Measurements from ENCODE around the gene LRRC70.

Gene LRRC70

DNA sequence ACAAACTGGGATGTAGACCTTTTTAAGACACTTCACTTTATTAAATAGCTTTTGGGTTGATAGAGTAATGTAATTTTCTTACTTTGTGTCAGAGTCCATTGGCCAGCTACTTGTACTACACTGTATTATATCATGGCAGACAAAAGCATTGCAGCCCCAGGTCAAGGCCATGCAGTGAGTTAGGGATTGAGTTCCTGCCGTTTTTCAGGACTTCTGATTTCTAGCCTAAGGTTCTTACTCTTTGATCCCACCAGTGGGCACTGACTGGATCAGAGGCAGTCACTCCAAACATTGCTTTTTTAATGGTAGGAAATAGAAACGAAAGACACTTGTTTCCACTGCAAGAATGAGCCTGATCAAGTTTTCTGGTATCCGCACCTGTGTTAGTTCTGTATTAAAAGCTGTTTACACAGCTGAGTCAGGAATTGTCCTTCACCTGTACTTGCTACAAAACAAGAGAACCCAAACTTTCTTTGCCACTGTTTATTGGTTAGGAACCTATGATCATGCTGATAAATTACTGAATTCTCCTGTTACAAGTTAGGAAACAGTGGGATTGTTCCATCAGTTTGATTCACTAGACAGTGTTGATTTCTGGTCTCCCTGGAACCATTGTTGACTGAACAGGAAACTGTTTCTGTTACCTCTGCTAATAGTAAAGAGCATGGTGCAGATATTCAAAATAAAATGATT, 22.1 kb downstream of the LRRC70 start:
- Histone ChIP-seq H3K36me3 (no peaks in the 10 kb centered on the region), H3K27me3 (no peaks in the 10 kb centered on the region), H3K4me3 (ENCODE audit: low read depth, low read length) (no peak overlapping the region), H3K9me3 (no peaks in the 10 kb centered on the region), H3K4me1 (no peaks in the 10 kb centered on the region)
- no peak for DNase-seq
- TF ChIP-seq, protein P1, sequence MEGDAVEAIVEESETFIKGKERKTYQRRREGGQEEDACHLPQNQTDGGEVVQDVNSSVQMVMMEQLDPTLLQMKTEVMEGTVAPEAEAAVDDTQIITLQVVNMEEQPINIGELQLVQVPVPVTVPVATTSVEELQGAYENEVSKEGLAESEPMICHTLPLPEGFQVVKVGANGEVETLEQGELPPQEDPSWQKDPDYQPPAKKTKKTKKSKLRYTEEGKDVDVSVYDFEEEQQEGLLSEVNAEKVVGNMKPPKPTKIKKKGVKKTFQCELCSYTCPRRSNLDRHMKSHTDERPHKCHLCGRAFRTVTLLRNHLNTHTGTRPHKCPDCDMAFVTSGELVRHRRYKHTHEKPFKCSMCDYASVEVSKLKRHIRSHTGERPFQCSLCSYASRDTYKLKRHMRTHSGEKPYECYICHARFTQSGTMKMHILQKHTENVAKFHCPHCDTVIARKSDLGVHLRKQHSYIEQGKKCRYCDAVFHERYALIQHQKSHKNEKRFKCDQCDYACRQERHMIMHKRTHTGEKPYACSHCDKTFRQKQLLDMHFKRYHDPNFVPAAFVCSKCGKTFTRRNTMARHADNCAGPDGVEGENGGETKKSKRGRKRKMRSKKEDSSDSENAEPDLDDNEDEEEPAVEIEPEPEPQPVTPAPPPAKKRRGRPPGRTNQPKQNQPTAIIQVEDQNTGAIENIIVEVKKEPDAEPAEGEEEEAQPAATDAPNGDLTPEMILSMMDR (IDR thresholded peaks at IDR 0.05; ENCODE audit: low read depth, low read length): no peak

DNA sequence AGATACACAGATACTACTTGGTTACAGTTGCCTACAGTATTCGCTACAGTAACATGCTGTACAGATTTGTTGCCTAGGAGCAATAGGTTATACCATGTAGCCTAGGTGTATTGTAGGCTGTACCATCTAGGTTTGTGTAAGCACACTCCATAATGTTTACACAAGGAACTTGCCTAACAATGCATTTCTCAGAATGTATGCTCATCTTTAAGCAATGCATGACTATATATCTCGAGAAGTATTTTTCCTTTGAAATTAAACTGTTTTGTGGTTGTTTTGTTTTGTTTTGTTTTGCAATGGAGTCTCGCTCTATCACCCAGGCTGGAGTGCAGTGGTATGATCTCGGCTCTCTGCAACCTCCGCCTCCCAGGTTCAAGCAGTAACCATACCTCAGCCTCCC, 25.3 kb downstream of the LRRC70 start:
- no peaks in the 10 kb centered on the region for H3K4me1 ChIP-seq
- no peak for DNase-seq
- H3K36me3 ChIP-seq: peaks cover 3% of the 10 kb centered on the region; the same call in 1 of the 2 replicates
- no peaks in the 10 kb centered on the region for H3K9me3 ChIP-seq
- no peak overlapping the region for H3K4me3 ChIP-seq (ENCODE audit: low read depth, low read length)
- TF ChIP-seq, protein P1 (IDR thresholded peaks at IDR 0.05; ENCODE audit: low read depth, low read length): no peak
- no peaks in the 10 kb centered on the region for H3K27me3 ChIP-seq

DNA sequence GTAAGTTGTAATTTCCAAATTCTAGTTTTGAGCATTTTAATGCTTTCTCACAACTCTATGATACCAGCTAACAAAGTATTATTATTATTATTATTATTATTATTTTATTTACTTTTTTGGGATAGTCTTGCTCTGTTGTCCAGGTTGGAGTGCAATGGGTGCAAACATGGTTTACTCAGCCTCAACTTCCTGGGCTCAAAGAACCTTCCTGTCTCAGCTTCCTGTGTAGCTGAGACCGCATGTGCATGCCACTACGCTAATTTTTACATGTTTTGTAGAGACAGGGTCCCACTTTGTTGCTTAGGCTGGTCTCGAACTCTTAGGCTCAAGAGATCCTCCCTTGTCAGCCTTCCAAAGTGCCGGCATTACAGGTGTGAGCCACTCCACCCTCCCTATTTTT, 27.0 kb downstream of the LRRC70 start:
- no peaks in the 10 kb centered on the region for H3K4me1 ChIP-seq
- no peaks in the 10 kb centered on the region for H3K27me3 ChIP-seq
- H3K36me3 ChIP-seq: peaks cover 7% of the 10 kb centered on the region
- no peak for DNase-seq
- H3K9me3 ChIP-seq: no peaks in the 10 kb centered on the region
- TF ChIP-seq, protein P1 (IDR thresholded peaks at IDR 0.05; ENCODE audit: low read depth, low read length): no peak
- no peak overlapping the region for H3K4me3 ChIP-seq (ENCODE audit: low read depth, low read length)

DNA sequence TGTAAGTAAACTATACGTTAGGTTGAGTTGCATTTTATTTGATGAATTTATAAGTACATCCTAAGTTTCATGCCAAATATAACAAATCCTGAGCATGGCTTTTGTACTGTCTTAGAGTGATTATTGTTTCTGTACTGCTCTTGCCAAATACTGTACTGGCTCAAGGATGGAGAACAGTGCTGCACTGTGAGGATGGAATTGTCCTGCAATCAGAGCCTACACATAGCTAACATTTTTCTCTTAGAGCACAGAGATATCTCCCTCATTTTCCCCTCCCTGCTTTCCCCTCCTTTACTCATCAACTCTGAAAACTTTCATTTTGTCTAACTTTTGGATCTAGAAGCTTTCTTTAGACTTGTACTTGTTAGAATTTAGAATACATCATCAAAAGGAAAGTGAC, 28.3 kb downstream of the LRRC70 start:
- DNase-seq: no peak
- Histone ChIP-seq H3K36me3 (peaks cover 7% of the 10 kb centered on the region), H3K4me3 (ENCODE audit: low read depth, low read length) (no peak overlapping the region), H3K27me3 (no peaks in the 10 kb centered on the region), H3K4me1 (no peaks in the 10 kb centered on the region), H3K9me3 (no peaks in the 10 kb centered on the region)
- TF ChIP-seq, protein P1 (IDR thresholded peaks at IDR 0.05; ENCODE audit: low read depth, low read length): no peak

DNA sequence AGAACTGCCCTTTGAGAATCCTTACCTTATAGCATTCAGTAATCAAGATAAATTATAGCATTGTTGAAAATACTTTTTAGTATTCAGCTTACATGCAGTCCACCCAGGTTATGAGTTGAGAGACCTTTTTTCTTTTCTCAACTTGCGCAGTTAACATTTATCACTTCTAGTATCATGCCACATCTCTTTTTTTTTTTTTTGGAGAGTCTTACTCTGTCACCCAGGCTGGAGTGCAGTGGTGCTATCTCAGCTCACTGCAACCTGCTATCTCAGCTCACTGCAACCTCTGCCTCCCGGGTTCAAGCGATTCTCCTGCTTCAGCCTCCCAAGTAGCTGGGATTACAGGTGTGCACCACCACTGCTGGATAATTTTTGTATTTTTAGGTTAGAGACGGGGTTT, 29.0 kb downstream of the LRRC70 start:
- peaks cover 7% of the 10 kb centered on the region for H3K36me3 ChIP-seq
- DNase-seq: no peak
- H3K4me3 ChIP-seq (ENCODE audit: low read depth, low read length): no peak overlapping the region
- no peaks in the 10 kb centered on the region for H3K27me3 ChIP-seq
- H3K4me1 ChIP-seq: no peaks in the 10 kb centered on the region
- TF ChIP-seq, protein P1 (IDR thresholded peaks at IDR 0.05; ENCODE audit: low read depth, low read length): no peak
- no peaks in the 10 kb centered on the region for H3K9me3 ChIP-seq

All from BE2C (cell line).